Measurements from ENCODE around the gene CHAT. TPM values are rescaled to one million over a fixed set of nuclear protein-coding genes. Genes with fewer than 3 reads are reported as not detected.
"Not testable (repeated sequence)": the region's sequence is repeated elsewhere in the genome, so short reads cannot be mapped to it uniquely, and the experiment has no call there.

Gene CHAT
- total RNA-seq, 1 experiment from 2014 or later = not detected

DNA sequence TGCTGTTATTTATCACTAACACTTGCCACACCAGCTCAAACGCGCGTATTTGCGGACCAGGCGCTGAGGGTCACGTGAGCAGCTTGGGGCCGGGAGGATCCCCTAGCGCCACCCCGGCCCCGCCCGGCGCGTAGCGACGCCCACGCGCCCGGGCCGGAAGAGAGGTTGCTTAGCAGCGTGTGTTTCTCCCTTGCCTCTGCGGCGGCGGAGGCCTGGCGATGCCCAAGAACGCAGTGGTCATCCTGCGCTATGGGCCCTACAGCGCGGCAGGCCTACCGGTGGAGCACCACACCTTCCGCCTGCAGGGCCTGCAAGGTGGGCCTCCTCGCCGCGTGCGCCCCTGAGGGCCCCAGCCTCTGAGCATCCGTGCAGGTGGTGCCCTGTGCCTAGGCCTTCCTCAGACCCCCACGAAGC lies 65.7 kb downstream of the CHAT start, which contains the start of gene C10orf53:
C10orf53 (plus strand) TSS at position 172 of the 414 bp plus-strand sequence; CDS start at position 219, 47 bp downstream.
- CTCF ChIA-PET = no interaction called here
- intact Hi-C loops (cut with micrococcal nuclease; ENCODE audit: unreplicated experiment) = no loop called here
- no peaks in the 10 kb centered on the region for H3K9me2 ChIP-seq (ENCODE audit: insufficient read depth)
- BruUV-seq (replicated peaks) = no TSS peak
- H3K79me2 ChIP-seq (ENCODE audit: low read depth) = no peaks in the 10 kb centered on the region
- H3K9me3 ChIP-seq (ENCODE audit: insufficient read depth, low read depth) = no peaks in the 10 kb centered on the region
- H3K27me3 ChIP-seq (ENCODE audit: insufficient read depth, low read depth) = peaks cover 49% of the 10 kb centered on the region
- H3F3A ChIP-seq (ENCODE audit: insufficient read depth, low read depth) = no peaks in the 10 kb centered on the region
- H4K20me1 ChIP-seq (ENCODE audit: insufficient read depth) = no peaks in the 10 kb centered on the region
- no peak within 1 kb of the TSS for H2AFZ ChIP-seq
- H3K4me3 ChIP-seq = no peak within 1 kb of the TSS
- DNase-seq = no peak
- TF ChIP-seq, protein P1, sequence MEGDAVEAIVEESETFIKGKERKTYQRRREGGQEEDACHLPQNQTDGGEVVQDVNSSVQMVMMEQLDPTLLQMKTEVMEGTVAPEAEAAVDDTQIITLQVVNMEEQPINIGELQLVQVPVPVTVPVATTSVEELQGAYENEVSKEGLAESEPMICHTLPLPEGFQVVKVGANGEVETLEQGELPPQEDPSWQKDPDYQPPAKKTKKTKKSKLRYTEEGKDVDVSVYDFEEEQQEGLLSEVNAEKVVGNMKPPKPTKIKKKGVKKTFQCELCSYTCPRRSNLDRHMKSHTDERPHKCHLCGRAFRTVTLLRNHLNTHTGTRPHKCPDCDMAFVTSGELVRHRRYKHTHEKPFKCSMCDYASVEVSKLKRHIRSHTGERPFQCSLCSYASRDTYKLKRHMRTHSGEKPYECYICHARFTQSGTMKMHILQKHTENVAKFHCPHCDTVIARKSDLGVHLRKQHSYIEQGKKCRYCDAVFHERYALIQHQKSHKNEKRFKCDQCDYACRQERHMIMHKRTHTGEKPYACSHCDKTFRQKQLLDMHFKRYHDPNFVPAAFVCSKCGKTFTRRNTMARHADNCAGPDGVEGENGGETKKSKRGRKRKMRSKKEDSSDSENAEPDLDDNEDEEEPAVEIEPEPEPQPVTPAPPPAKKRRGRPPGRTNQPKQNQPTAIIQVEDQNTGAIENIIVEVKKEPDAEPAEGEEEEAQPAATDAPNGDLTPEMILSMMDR (conservative IDR thresholded peaks at IDR 0.05) = no peak
- TF ChIP-seq EZH2 (IDR thresholded peaks at IDR 0.05; ENCODE audit: low read depth) = no peak
- no peaks in the 10 kb centered on the region for H3K4me1 ChIP-seq (replicated peaks; ENCODE audit: insufficient read depth)
- POLR2A ChIA-PET (ENCODE audit: unreplicated experiment) = no interaction called here
- no peaks in the 10 kb centered on the region for H3K36me3 ChIP-seq (ENCODE audit: low read depth)
- no peak within 1 kb of the TSS for H3K27ac ChIP-seq
- H3K4me2 ChIP-seq = no peak within 1 kb of the TSS

DNA sequence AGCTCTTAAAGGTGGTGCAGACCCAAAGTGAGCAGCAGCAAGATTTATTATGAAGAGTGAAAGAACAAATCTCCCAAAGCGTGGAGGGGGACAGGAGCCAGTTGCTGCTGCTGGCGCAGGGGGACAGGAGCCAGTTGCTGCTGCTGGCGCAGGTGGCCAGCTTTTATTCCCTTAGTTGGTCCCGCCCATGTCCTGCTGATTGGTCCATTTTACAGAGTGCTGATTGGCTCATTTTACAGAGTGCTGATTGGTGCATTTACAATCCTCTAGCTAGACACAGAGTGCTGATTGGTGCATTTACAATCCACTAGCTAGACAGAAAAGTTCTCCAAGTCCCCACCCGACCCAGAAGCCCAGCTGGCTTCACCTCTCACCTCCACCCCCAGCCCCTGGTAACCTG lies 68.6 kb downstream of the CHAT start:
- CTCF ChIA-PET; DNase-seq; H3K79me2 ChIP-seq (ENCODE audit: low read depth); intact Hi-C loops (cut with micrococcal nuclease; ENCODE audit: unreplicated experiment); H3K4me2 ChIP-seq; POLR2A ChIA-PET (ENCODE audit: unreplicated experiment); H4K20me1 ChIP-seq (ENCODE audit: insufficient read depth); H2AFZ ChIP-seq; H3K9me2 ChIP-seq (ENCODE audit: insufficient read depth); H3K4me1 ChIP-seq (replicated peaks; ENCODE audit: insufficient read depth); H3F3A ChIP-seq (ENCODE audit: insufficient read depth, low read depth); H3K4me3 ChIP-seq; H3K27ac ChIP-seq; BruUV-seq (replicated peaks); H3K36me3 ChIP-seq (ENCODE audit: low read depth): not testable (repeated sequence)
- H3K9me3 ChIP-seq (ENCODE audit: insufficient read depth, low read depth) = peaks cover 18% of the 10 kb centered on the region
- H3K27me3 ChIP-seq (ENCODE audit: insufficient read depth, low read depth) = peaks cover 26% of the 10 kb centered on the region

DNA sequence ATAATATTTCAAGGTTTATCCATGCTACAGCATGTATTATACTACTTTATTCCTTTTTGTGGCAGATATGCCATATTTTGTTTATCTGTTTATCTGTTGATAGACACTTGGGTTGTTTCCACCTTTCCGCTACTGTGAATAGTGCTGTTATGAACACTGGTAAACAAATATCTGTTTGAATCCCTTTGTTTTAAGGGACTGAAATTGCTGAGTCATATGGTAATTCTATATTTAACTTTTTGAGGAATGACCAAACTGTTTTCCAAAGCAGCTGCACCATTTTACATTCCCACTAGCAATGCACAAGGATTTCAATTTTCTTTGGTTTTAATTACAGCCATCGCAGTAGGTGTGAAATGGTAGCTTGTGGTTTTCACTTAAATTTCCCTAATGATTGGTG lies 69.0 kb downstream of the CHAT start:
- H2AFZ ChIP-seq = no peak overlapping the region
- H3K79me2 ChIP-seq (ENCODE audit: low read depth) = no peaks in the 10 kb centered on the region
- no TSS peak for BruUV-seq (replicated peaks)
- H4K20me1 ChIP-seq (ENCODE audit: insufficient read depth) = no peaks in the 10 kb centered on the region
- TF ChIP-seq EZH2 (IDR thresholded peaks at IDR 0.05; ENCODE audit: low read depth) = no peak
- TF ChIP-seq, protein P1 (conservative IDR thresholded peaks at IDR 0.05) = no peak
- H3K27ac ChIP-seq = no peak overlapping the region
- H3K4me1 ChIP-seq (replicated peaks; ENCODE audit: insufficient read depth) = no peaks in the 10 kb centered on the region
- H3K4me3 ChIP-seq = no peak overlapping the region
- no peaks in the 10 kb centered on the region for H3K9me2 ChIP-seq (ENCODE audit: insufficient read depth)
- ChIA-PET CTCF (no interaction called here), POLR2A (ENCODE audit: unreplicated experiment) (no interaction called here)
- intact Hi-C loops (cut with micrococcal nuclease; ENCODE audit: unreplicated experiment) = no loop called here
- no peaks in the 10 kb centered on the region for H3F3A ChIP-seq (ENCODE audit: insufficient read depth, low read depth)
- no peaks in the 10 kb centered on the region for H3K36me3 ChIP-seq (ENCODE audit: low read depth)
- DNase-seq = no peak
- H3K9me3 ChIP-seq (ENCODE audit: insufficient read depth, low read depth) = peaks cover 19% of the 10 kb centered on the region
- peaks cover 22% of the 10 kb centered on the region for H3K27me3 ChIP-seq (ENCODE audit: insufficient read depth, low read depth)
- H3K4me2 ChIP-seq = no peak overlapping the region

GRCh38 chr10:49686651-49687050 lies 72.8 kb downstream of the CHAT start:
- TF ChIP-seq, protein P1 (conservative IDR thresholded peaks at IDR 0.05) = no peak
- TF ChIP-seq EZH2 (IDR thresholded peaks at IDR 0.05; ENCODE audit: low read depth) = no peak
- H3K79me2 ChIP-seq (ENCODE audit: low read depth) = no peaks in the 10 kb centered on the region

More at GRCh38 chr10:49686651-49687050, 72.8 kb downstream of the CHAT start:
- no peaks in the 10 kb centered on the region for H3K36me3 ChIP-seq (ENCODE audit: low read depth)
- no peak overlapping the region for H2AFZ ChIP-seq
- H3K4me1 ChIP-seq (replicated peaks; ENCODE audit: insufficient read depth) = no peaks in the 10 kb centered on the region
- no peak overlapping the region for H3K4me3 ChIP-seq
- DNase-seq = no peak
- CTCF ChIA-PET = no interaction called here
- intact Hi-C loops (cut with micrococcal nuclease; ENCODE audit: unreplicated experiment) = no loop called here
- no peak overlapping the region for H3K4me2 ChIP-seq
- POLR2A ChIA-PET (ENCODE audit: unreplicated experiment) = no interaction called here
- no peak overlapping the region for H3K27ac ChIP-seq
- BruUV-seq (replicated peaks) = no TSS peak
- H4K20me1 ChIP-seq (ENCODE audit: insufficient read depth) = no peaks in the 10 kb centered on the region
- peaks cover 19% of the 10 kb centered on the region for H3K9me3 ChIP-seq (ENCODE audit: insufficient read depth, low read depth)
- peaks cover 13% of the 10 kb centered on the region; the same call in 1 of the 2 replicates for H3K27me3 ChIP-seq (ENCODE audit: insufficient read depth, low read depth)
- no peaks in the 10 kb centered on the region for H3K9me2 ChIP-seq (ENCODE audit: insufficient read depth)
- H3F3A ChIP-seq (ENCODE audit: insufficient read depth, low read depth) = no peaks in the 10 kb centered on the region
